Fibroblast of pulmonary artery (primary cell): ENCODE measurements around the gene BNIP5.
"Not testable (repeated sequence)": the region's sequence is repeated elsewhere in the genome, so short reads cannot be mapped to it uniquely, and the experiment has no call there.

ENCODE experiments used
- DNase-seq: peaks from one replicate; pipeline ENCODE4 v3.0.0-alpha.2; 2010; ENCODE audit warnings: low read depth
- H3K4me3 ChIP-seq: replicated peaks from 2 replicates; pipeline ENCODE4 v1.5.1; 2011; ENCODE audit warnings: low read depth, mild to moderate bottlenecking, control low read depth, low read length, moderate library complexity
- CTCF ChIP-seq: IDR thresholded peaks from 2 replicates; pipeline ENCODE4 v1.5.1; 2011; ENCODE audit warnings: mild to moderate bottlenecking, control low read depth, low read length, inconsistent platforms; ENCODE audit errors: missing control alignments

BNIP5 gene

GRCh38 chr6:36343109-36343680 is 6.5 kb upstream of the BNIP5 start:
- no peak for TF ChIP-seq CTCF
- no peak overlapping the region for H3K4me3 ChIP-seq
- DNase-seq, result no peak

- H3K4me3 ChIP-seq, result no peak overlapping the region
- peak; percentile 98 for TF ChIP-seq CTCF
- DNase-seq, result peak; percentile 75
Measured at GRCh38 chr6:36340618-36341454, 4.1 kb upstream of the BNIP5 start.

GRCh38 chr6:36340306-36340617 is 3.6 kb upstream of the BNIP5 start:
- H3K4me3 ChIP-seq, result no peak overlapping the region
- TF ChIP-seq CTCF, result no peak
- no peak for DNase-seq

- DNase-seq, result no peak
- H3K4me3 ChIP-seq, result no peak overlapping the region
- TF ChIP-seq CTCF, result no peak
Measured at GRCh38 chr6:36339146-36339545, 2.5 kb upstream of the BNIP5 start.

- not testable (repeated sequence) for H3K4me3 ChIP-seq, DNase-seq
Measured at GRCh38 chr6:36338223-36338622, 1.5 kb upstream of the BNIP5 start.

GRCh38 chr6:36337814-36338213 is 1.1 kb upstream of the BNIP5 start:
- no peak overlapping the region for H3K4me3 ChIP-seq
- no peak for TF ChIP-seq CTCF
- DNase-seq, result no peak

- no peak for DNase-seq
- TF ChIP-seq CTCF, result no peak
Measured at GRCh38 chr6:36336208-36336710, 429 bp downstream of the BNIP5 start.

More at GRCh38 chr6:36336208-36336710, 429 bp downstream of the BNIP5 start:
- H3K4me3 ChIP-seq, result no peak overlapping the region
